BJ (cell line): Measurements from ENCODE around the gene LDHB. TPM values are rescaled to one million over a fixed set of nuclear protein-coding genes. Genes with fewer than 3 reads are reported as not detected.

ENCODE experiments used
- CTCF ChIA-PET: fragments of 350-600 bp; formaldehyde crosslinking; extraction: SDS; loops from one replicate; lab custom pipeline; 2021; ENCODE audit warnings: antibody characterized with exemption, inconsistent platforms; lab: Yijun Ruan, JAX
- POLR2A ChIA-PET: fragments of 300-600 bp; sonication (Branson Sonifier 250); formaldehyde crosslinking; extraction: SDS; loops from one replicate; lab custom pipeline; 2021; ENCODE audit warnings: antibody characterized with exemption; lab: Charles Lee
- DNase-seq: peaks from one replicate; pipeline ENCODE4 v3.0.0-alpha.2; 2011; ENCODE audit warnings: low read depth
- H3K27me3 ChIP-seq: 2 replicates; pipeline ENCODE4 v1.6.0; 2011; ENCODE audit warnings: low read length; ENCODE audit not compliant: control insufficient read depth, insufficient read depth
- H3K36me3 ChIP-seq: 2 replicates; pipeline ENCODE4 v1.5.1; 2011; ENCODE audit warnings: low read length; ENCODE audit not compliant: control insufficient read depth, insufficient read depth
- H3K4me3 ChIP-seq: 2 replicates; pipeline ENCODE4 v1.5.1; 2011; ENCODE audit warnings: low read depth, mild to moderate bottlenecking, control low read depth, low read length
- polyA plus RNA-seq: library from polyadenylated mRNA; depleted of rRNA; stranded (reverse); fragments of >200 nt; gene quantifications from 2 replicates; pipeline ENCODE4 v1.2.3, GENCODE V29; 2011
- TF ChIP-seq, protein P1 (sequence below): IDR thresholded peaks from 2 replicates; pipeline ENCODE4 v1.5.1; 2011; ENCODE audit warnings: low read depth, mild to moderate bottlenecking, control low read depth, inconsistent platforms, low read length, moderate library complexity; ENCODE audit not compliant: insufficient read depth

LDHB gene
- polyA plus RNA-seq, 1 experiment: 275 TPM

DNA sequence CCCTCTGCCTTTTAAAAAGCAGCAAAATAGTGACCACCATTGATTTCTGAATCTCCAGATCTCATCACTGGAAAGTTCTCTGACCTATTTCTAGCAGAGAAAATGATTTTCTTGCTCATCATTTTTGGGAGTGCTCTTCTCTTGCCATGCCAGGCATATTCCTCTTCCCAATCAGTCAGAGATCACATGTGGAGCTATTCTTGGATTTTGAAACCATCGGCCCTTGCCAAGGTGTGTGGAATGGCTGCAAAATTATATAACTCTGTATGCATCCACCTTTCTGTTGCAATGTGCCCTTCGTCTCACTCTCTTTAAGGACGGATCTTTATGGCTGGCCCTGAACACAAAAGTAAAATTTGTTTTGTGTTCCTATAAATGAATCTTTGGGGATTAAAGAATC lies 25.5 kb upstream of the LDHB start:
- no peak overlapping the region for H3K4me3 ChIP-seq
- no peak for DNase-seq
- CTCF ChIA-PET: interaction anchor here (0.6 to 0.9 kb wide), 2 partner anchors 13 to 314 kb away, joined by 3 read pairs; no protein-coding TSS in a partner anchor
- POLR2A ChIA-PET: no interaction called here
- TF ChIP-seq, protein P1, sequence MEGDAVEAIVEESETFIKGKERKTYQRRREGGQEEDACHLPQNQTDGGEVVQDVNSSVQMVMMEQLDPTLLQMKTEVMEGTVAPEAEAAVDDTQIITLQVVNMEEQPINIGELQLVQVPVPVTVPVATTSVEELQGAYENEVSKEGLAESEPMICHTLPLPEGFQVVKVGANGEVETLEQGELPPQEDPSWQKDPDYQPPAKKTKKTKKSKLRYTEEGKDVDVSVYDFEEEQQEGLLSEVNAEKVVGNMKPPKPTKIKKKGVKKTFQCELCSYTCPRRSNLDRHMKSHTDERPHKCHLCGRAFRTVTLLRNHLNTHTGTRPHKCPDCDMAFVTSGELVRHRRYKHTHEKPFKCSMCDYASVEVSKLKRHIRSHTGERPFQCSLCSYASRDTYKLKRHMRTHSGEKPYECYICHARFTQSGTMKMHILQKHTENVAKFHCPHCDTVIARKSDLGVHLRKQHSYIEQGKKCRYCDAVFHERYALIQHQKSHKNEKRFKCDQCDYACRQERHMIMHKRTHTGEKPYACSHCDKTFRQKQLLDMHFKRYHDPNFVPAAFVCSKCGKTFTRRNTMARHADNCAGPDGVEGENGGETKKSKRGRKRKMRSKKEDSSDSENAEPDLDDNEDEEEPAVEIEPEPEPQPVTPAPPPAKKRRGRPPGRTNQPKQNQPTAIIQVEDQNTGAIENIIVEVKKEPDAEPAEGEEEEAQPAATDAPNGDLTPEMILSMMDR: no peak
- no peaks in the 10 kb centered on the region for H3K36me3 ChIP-seq
- H3K27me3 ChIP-seq: peaks cover 3% of the 10 kb centered on the region; the same call in 1 of the 2 replicates

GRCh38 chr12:21678959-21679358 lies 21.3 kb upstream of the LDHB start:
- POLR2A ChIA-PET: no interaction called here
- Histone ChIP-seq H3K36me3 (no peaks in the 10 kb centered on the region), H3K27me3 (peaks cover 4% of the 10 kb centered on the region), H3K4me3 (no peak overlapping the region)
- CTCF ChIA-PET: interaction anchor here (0.6 to 4.3 kb wide), 4 partner anchors 11 to 79 kb away, joined by 3 to 26 read pairs (median 4); no protein-coding TSS in a partner anchor
- no peak for DNase-seq
- TF ChIP-seq, protein P1: no peak

DNA sequence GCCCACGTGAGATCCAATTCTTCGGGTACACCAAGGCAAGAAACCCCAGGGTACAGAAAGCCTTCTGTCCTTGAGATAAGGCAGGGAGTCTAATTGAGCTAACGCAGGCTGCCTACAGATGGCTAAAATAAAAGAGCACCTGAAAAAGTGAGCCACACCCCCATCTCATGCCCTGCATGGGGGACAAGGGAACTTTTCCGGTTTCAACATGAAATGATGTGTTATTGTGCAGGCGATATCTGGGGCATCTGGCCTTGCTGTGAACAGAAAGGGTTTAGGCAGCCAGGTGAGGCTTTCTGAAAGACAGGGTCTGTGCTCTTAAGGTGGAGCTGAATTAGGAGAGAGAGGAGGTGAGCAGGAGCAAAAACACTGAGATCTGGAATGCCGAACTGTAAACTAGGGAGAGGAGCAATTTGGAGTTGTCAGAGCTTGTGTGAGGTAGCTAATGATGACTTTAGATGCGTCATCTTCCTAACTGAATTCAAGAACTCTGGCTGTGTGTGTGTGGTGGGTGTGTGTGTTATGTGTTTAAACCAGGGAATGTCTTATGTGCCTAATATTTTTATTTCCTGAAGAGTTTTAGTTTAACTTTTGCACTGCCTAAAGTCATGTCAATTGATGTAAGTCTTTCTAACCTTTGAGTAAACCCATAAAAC lies 20.1 kb upstream of the LDHB start:
- DNase-seq: no peak
- Histone ChIP-seq H3K4me3 (no peak overlapping the region), H3K27me3 (peaks cover 4% of the 10 kb centered on the region), H3K36me3 (no peaks in the 10 kb centered on the region)
- TF ChIP-seq, protein P1: no peak
- ChIA-PET CTCF (interaction anchor here (0.7 to 1.5 kb wide), 5 partner anchors 10 to 129 kb away, joined by 3 to 5 read pairs (median 3); partner anchors contain the start of genes GYS2 and LDHB), POLR2A (no interaction called here)

DNA sequence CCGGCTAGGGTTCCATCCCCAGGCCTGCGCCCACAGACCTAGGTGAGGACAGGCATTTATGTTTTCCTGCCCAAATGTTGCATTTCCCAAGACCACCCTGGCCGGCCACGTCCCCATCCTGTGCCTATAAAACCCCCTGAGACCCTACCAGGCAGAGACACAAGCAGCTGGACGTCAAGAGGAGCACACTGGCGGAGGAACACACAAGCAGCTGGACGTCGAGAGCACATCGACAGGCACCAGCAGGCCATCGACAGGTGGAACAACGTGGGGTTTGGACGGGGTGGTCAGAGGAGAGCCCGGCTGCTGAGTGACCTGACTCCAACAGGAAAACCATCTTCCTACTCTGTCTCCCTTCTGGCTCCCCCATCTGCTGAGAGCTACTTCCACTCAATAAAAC lies 19.6 kb upstream of the LDHB start:
- CTCF ChIA-PET: interaction anchor here (0.7 to 1.5 kb wide), 4 partner anchors 9 to 128 kb away, joined by 3 to 4 read pairs (median 3); partner anchors contain the start of genes GYS2 and LDHB
- H3K27me3 ChIP-seq: peaks cover 4% of the 10 kb centered on the region
- no peaks in the 10 kb centered on the region for H3K36me3 ChIP-seq
- no peak for DNase-seq
- H3K4me3 ChIP-seq: no peak overlapping the region
- TF ChIP-seq, protein P1: no peak
- POLR2A ChIA-PET: no interaction called here

- H3K36me3 ChIP-seq: no peaks in the 10 kb centered on the region
- TF ChIP-seq, protein P1: no peak
- no peak overlapping the region for H3K4me3 ChIP-seq
- ChIA-PET CTCF (interaction anchor here (1.5 kb wide), 1 partner anchor 20 kb away, joined by 3 read pairs; the partner anchor contains the start of gene LDHB), POLR2A (no interaction called here)
- H3K27me3 ChIP-seq: peaks cover 6% of the 10 kb centered on the region
- DNase-seq: no peak
Measured at GRCh38 chr12:21676776-21677175, 19.1 kb upstream of the LDHB start.
